AG04450 (cell line): ENCODE data around the gene NADSYN1. TPM values are rescaled to one million over a fixed set of nuclear protein-coding genes. Genes with fewer than 3 reads are reported as not detected.

Experiments used
- CTCF ChIA-PET: fragments of 300-600, 350-600 bp; formaldehyde crosslinking; extraction: SDS; loops from one replicate; lab custom pipeline; 2022; ENCODE audit warnings: antibody characterized with exemption, inconsistent platforms; lab: Charles Lee
- POLR2A ChIA-PET: fragments of 350-600 bp; formaldehyde crosslinking; extraction: SDS; loops from one replicate; lab custom pipeline; 2021; ENCODE audit warnings: antibody characterized with exemption, inconsistent platforms; lab: Yijun Ruan, JAX
- DNase-seq: peaks from one replicate; pipeline ENCODE4 v3.0.0-alpha.2; 2011; ENCODE audit warnings: low read depth, low spot score
- H3K27ac ChIP-seq: one replicate; pipeline ENCODE4 v1.5.1; 2012; ENCODE audit warnings: low read depth, low read length, control low read depth
- H3K27me3 ChIP-seq: one replicate; pipeline ENCODE4 v1.6.0; 2012; ENCODE audit warnings: low read length; ENCODE audit not compliant: control insufficient read depth, insufficient read depth
- H3K4me3 ChIP-seq: 2 replicates; pipeline ENCODE4 v1.5.1; 2011; ENCODE audit warnings: mild to moderate bottlenecking, low read depth, low read length, control low read depth
- H3K9me3 ChIP-seq: 2 replicates; pipeline ENCODE4 v1.5.1; 2012; ENCODE audit warnings: low read length; ENCODE audit not compliant: control insufficient read depth, insufficient read depth
- CTCF ChIP-seq: IDR thresholded peaks from 2 replicates; pipeline ENCODE4 v1.5.1; 2011; ENCODE audit warnings: low read depth, low read length, control low read depth, inconsistent platforms
- polyA minus RNA-seq: library from RNA; depleted of rRNA, polyadenylated mRNA; stranded (reverse); fragments of >200 nt; gene quantifications from 2 replicates; pipeline ENCODE4 v1.2.3, GENCODE V29; 2011; rRNA and poly(A)+ RNA removed
- polyA plus RNA-seq: library from polyadenylated mRNA; depleted of rRNA; stranded (reverse); fragments of >200 nt; gene quantifications from 2 replicates; pipeline ENCODE4 v1.2.3, GENCODE V29; 2011; rRNA removed

Gene NADSYN1
- polyA plus RNA-seq (39.0 and 51.2 TPM in 2 replicates), polyA minus RNA-seq (70.7 and 97.3 TPM in 2 replicates)

GRCh38 chr11:71453037-71453917 is at the start of gene NADSYN1:
NADSYN1 (plus strand) TSS chr11:71453203; CDS start chr11:71453297, 94 bp downstream.
- DNase-seq, result peak; percentile 77
- H3K4me3 ChIP-seq, result peak within 1 kb of the TSS; percentile 95
- H3K27me3 ChIP-seq, result no peaks in the 10 kb centered on the region
- ChIA-PET CTCF (interaction anchor here (0.8 kb wide), 1 partner anchor 126 kb away, joined by 3 read pairs; no protein-coding TSS in a partner anchor), POLR2A (interaction anchor here (0.7 to 1.0 kb wide), 9 partner anchors 10 to 1662 kb away, joined by 3 to 7 read pairs (median 4); no protein-coding TSS in a partner anchor)
- peaks cover 4% of the 10 kb centered on the region; the same call in 1 of the 2 replicates for H3K9me3 ChIP-seq
- no peak within 1 kb of the TSS for H3K27ac ChIP-seq
- no peak for TF ChIP-seq CTCF

GRCh38 chr11:71404209-71404608 is 48.8 kb upstream of the NADSYN1 start:
- no peak for TF ChIP-seq CTCF
- no peak for DNase-seq
- Histone ChIP-seq H3K9me3 (peaks cover 10% of the 10 kb centered on the region), H3K27ac (no peak overlapping the region), H3K27me3 (peaks cover 2% of the 10 kb centered on the region), H3K4me3 (no peak overlapping the region)
- CTCF ChIA-PET, result no interaction called here
- POLR2A ChIA-PET, result no interaction called here

GRCh38 chr11:71406681-71407080 is 46.3 kb upstream of the NADSYN1 start:
- Histone ChIP-seq H3K27ac (no peak overlapping the region), H3K27me3 (no peaks in the 10 kb centered on the region), H3K4me3 (no peak overlapping the region), H3K9me3 (peaks cover 10% of the 10 kb centered on the region)
- TF ChIP-seq CTCF, result no peak
- POLR2A ChIA-PET, result no interaction called here
- CTCF ChIA-PET, result no interaction called here
- DNase-seq, result no peak

GRCh38 chr11:71407356-71407755 is 45.6 kb upstream of the NADSYN1 start:
- POLR2A ChIA-PET, result no interaction called here
- Histone ChIP-seq H3K9me3 (peaks cover 10% of the 10 kb centered on the region), H3K4me3 (no peak overlapping the region), H3K27ac (no peak overlapping the region), H3K27me3 (no peaks in the 10 kb centered on the region)
- CTCF ChIA-PET, result no interaction called here
- TF ChIP-seq CTCF, result no peak
- DNase-seq, result no peak

- no peak overlapping the region for H3K4me3 ChIP-seq
- H3K9me3 ChIP-seq, result peaks cover 10% of the 10 kb centered on the region
- TF ChIP-seq CTCF, result no peak
- ChIA-PET POLR2A (no interaction called here), CTCF (no interaction called here)
- H3K27me3 ChIP-seq, result no peaks in the 10 kb centered on the region
- DNase-seq, result no peak
- no peak overlapping the region for H3K27ac ChIP-seq
These were observed 44.2 kb upstream of the NADSYN1 start for GRCh38 chr11:71408826-71409225.
